Endometrial microvascular endothelial cells (primary cell): ENCODE data around the gene ROMO1. TPM values are rescaled to one million over a fixed set of nuclear protein-coding genes. Genes with fewer than 3 reads are reported as not detected.

Experiments
- in situ Hi-C: cut with HindIII; loops from 2 replicates; pipeline ENCODE4 v1.10.0; 2017; ENCODE audit warnings: low sequenced_read_pairs, low pct_unique_long_range_greater_than_20kb; ENCODE audit errors: inconsistent ontology term
- total RNA-seq: library from RNA; depleted of rRNA; stranded (reverse); fragments of >200 nt; gene quantifications from one replicate; pipeline ENCODE4 v1.2.3, GENCODE V29; 2015; ENCODE audit errors: inconsistent ontology term

Gene ROMO1
- total RNA-seq, 1 donor from 2014 or later = 520 TPM

DNA sequence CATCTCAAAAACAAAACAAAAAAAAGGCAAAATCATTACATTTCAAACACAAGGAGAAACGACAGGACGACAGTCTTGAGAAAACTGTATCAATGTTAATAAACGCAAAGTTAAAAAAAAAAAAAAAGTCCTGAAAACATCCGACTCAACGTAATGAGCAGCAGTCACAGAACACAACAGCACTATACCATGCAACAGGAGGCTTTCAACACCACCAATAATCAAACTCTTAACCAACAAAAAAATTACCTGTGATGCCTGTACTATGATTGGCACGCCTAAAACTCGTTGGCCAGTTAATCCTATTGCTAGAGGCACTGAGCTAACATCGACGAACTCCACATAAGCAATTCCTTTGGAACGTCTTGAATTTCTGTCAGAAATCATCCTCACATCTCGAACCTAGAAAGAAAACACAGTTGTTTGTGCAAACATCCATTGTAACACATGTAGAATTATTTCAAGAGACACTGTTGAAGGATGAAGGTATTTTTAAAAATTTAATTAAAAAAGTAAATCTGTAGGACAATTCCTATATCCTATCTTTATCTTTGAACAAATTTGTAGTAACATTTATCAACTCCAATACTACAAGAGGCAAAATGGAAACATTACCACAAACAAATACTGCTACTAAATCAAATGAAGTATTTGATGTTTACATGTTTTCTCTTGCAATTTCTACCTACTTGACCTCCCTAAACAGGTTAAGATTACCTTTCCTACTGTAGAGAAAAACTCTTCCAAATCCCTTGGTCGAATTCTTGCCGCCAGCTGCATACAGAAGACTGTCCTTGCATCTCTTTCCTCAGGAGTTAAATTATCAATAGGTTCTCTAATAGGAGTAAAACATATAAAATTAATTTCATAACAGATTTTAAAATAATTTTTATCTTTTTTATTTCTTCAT, 25.4 kb downstream of the ROMO1 start:
- in situ Hi-C loops = no loop called here

DNA sequence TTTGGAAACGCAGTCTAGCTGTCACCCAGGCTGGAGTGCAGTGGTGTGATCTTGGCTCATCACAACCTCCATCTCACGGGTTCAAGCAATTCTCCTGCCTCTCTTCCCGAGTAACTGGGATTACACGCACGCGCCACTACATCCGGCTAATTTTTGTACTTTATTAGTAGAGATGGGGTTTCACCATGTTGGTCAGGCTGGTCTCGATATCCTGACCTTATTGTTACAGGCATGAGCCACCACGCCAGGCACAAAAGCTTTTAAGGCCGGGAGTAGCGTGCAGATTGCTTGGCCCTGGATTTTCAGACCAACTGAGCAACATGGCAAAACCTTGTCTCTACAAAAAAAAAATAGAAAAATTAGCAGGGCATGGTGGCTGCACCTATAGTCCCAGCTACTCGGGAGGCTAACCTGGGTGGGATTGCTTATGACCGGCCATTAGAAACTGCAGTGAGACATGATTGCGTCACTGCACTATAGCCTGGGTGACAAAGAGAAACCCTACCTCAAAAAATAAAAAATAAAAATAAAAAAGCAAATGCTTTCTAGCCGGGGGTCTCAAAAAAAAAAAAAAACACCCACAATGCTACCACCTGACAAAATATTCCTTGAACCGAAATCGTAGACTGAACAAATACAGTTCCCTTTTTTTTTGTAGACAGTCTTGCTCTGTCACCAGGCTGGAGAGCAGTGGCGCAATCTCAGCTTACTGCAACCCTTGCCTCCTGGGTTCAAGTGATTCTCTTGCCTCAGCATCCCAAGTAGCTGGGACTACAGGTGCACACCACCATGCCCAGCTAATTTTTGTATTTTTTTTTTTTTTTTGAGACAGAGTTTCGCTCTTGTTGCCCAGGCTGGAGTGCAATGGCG, 27.9 kb downstream of the ROMO1 start:
- in situ Hi-C loops = no loop called here

DNA sequence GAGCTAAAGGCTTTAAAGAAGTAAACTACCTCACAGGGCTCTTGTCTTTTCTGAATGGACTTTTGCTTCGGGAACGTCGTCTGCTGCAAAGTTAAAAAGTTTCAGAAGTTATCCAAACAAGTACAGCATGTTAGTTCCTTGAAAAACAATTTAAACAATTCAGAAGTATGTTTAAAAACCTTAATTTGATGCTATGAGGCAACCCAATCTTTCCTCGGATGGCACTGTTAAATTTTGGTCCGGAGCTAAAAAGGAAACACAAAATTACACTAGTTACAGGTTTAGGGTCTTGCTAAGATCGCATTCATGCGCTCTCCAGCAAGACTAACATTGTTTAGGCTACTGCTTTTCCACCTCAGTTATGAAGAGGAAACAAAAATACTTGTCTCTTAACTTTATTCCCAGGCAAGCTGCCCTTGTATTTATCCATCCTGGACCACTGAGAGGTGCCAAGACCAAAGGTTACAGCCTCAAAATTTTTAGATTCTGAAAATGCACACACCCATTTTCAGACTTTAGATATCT, 30.1 kb downstream of the ROMO1 start:
- in situ Hi-C loops = no loop called here

DNA sequence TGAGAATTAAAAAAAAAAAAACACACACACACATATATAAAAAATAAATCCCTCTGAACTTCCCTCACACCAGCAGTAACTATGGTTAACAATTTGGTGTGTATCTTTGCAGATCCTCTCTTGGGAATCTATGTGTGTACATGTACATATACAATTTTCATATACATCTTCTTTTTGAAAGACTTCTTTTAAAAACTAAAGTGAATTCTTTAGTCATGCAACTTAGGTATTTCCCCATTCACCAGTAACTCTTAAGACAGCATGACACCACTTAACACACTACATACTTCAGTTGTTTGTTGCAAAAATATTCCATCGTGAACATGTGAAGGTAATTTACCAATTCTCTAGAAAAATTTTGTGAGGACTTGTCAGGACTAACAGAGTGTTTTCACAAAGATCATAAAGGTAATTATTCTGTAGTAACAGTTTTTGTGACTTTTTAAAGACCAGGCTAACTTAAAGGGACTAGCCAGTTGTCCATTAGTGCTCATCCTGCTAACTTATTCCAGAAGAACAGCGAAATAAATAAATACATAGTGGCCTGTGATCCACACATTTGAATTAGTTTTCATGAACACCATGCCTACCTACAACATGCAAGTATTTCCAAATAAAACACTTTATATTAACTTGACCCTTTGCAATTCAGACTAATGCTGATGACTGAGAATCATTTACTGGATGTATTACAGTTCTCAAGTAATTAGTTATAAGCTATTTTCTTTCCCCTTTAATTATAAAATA, 30.8 kb downstream of the ROMO1 start:
- in situ Hi-C loops = loop anchor here (10.0 kb wide), 1 partner anchor 155 kb away; no protein-coding TSS in a partner anchor

DNA sequence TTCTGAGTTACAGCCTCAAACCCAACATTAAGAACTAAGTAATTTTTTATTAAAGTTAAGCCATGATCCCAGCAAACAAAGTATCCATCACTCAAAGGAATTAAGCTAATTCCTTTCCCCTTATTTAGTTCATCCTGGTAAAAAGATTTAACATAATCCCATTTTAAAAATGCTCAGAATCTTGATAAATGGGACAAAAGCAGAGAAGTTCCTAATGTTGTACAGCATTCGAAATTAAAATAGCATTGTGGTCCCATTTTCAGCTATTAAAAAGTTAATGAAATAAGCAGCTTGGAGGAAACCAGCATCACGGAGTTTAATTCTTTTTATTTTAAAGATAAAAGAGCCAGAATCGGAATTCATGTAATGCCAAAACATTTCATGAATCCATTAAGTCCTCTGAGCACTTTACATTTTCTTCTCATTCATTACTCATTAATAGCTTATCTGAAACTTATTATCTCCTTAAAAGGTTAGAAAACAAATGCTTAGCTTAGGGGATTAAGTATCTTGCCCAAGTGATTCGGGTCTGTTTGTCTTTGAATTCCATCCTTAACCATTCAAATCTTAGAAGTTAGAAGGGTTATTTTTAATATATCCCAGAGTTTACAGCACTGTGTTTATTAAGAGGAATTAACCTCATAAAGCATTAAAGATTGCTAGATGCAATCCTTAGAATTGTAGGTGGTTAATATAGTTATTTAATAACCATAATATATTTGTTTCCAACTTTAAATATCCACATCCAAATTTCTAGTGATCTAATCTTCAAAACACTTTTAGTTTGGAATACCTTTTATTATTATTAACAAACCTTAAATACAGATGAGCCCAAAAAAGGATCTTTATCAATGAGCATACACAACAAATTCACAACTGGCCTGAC, 31.6 kb downstream of the ROMO1 start:
- in situ Hi-C loops = loop anchor here (10.0 kb wide), 1 partner anchor 154 kb away; no protein-coding TSS in a partner anchor

DNA sequence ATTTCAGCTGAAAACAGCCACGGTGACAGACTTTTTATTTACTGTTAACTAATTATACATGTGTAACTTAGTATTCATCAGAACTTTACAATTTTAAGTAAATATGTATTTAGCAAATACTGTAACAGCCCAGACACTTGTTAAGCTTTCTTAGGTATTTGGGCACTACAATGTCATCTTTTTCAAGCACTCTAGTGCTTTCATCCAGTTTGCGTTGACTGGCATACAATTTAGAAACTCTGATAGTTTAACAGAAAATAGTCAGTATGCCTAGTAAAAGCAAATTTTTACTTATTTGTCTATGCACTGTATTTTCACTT, 32.2 kb downstream of the ROMO1 start:
- in situ Hi-C loops = loop anchor here (10.0 kb wide), 1 partner anchor 153 kb away; no protein-coding TSS in a partner anchor

DNA sequence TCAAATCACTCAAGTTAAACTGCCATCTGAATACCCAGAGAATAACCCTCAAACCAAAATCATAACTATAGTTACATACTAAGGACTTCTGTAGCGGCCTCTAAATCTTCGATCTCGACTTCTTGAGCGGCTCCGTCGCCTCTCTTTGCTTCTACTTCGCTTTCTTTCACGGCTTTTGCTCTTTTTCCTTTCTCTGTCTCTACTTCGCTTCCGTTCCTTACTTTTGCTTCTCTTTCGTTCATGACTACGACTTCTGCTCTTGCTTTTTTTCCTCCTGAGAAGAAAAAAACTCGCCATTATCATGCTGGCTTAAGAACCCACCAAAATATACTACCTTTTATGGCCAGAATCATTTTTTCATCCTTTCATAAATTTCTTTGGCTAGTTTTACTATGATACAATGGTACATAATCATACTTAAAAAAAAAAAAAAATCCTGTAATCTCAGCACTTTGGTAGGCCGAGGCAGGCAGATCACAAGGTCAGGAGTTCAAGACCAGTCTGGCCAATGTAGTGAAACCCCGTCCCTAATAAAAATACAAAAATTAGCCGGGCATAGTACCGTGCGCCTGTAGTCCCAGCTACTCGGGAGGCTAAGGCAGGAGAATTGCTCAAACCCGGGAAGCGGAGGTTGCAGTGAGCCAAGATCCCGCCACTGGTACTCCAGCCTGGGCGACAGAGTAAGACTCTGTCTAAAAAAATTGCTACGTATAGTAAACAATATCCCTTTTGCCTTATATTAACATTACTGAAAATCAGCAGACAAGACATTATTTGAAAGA, 32.8 kb downstream of the ROMO1 start:
- in situ Hi-C loops = loop anchor here (10.0 kb wide), 1 partner anchor 153 kb away; no protein-coding TSS in a partner anchor

DNA sequence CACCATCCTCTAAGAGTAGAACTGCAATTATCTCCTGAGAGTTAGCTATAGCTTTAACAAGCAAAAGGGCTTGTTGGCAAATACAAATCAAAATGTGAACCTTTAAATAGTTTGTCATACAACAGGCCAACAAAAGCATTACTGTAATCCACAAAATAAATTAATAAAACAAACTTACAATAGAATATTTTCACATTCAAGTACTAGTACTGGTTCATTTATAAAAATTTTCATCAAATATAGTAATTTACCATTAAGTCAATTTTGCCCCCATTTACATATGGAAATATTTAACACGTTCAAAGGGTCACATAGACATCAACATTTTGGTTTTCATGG, 33.4 kb downstream of the ROMO1 start:
- in situ Hi-C loops = loop anchor here (10.0 kb wide), 1 partner anchor 152 kb away; no protein-coding TSS in a partner anchor

DNA sequence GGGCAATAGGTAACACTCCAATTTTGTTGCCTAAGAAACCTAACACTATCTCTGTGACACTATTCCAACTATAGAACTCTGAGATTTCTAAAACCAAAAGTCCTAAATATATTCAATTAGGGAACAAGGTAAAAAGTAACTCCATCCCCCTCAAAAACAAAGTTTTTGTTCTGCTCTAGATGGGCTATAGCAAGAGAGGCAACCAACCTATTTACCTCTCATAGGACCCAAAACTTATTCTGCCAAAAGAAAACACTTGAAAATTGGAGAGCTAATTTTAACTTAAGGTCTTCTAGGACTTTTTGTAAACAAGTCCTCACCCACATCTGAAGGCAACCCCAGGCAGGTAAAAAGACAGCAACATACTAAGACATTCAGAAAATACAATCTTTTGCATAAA, 35.2 kb downstream of the ROMO1 start:
- in situ Hi-C loops = loop anchor here (10.0 kb wide), 1 partner anchor 150 kb away; no protein-coding TSS in a partner anchor

DNA sequence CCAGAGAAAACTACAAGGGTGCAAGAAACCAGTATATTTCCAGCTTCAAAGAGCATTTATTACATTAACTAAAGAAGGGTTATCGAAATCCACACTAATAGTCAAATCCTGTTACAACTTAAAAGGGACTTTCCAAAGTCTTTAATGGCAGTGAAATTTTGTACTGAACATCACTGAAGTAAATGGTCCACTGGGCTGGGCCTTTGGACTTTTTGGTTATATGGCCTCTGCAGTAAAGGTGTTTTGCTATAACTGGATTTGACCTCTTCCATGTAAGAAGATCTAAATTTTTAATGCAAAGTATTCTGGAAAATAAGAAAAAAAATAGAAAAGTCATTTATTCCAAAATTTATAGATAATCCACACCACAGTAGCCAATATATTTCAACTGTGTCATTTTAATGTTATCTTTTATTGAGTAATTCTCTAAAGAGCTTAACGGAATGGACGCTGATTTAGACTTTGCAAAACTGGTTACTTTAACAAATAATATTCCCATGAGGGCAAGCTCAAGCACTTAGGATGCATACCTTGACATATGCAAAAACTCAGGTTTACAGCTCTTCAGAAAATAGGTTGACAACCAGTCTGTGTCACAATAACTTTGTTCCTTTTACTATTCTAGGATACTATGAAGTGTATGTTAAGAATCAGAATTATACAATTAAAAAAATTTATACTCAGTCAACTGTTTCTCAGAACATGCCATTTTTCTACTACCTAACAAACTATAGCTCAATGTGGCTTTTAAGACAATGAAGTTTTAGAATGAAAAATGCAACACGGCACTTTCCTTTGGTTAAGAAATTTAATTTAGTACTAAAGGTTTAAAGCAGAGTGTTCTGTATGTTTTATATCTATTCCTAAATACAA, 35.8 kb downstream of the ROMO1 start:
- in situ Hi-C loops = loop anchor here (10.0 kb wide), 1 partner anchor 150 kb away; no protein-coding TSS in a partner anchor

DNA sequence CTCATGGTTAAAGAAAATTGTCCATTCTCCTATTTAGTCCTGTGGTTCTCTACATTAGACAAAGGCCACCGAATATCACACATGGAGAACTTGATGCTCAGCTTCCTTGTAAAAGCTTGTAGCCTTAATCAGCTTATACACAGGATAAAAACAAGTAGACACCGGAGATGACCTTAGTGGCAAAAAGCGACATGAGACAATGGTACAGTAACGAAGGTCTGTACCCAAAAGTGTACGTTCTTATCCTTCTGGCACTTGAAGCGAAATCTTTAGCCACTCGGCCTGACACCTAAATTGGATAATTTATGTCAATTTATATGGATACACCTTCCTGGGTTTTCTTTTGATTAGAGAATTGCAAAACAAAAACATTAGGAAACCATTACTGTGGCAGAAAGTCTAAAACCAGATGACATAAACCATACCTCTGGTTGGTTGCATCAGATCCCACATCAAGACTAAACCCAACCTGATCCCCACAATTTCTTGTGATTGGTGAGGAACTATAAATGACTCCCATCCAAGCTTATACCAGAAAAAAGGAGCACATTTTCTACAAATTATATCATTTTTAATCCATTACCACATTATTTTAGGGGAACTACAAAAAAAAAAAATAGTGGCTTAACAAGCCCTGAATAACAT, 36.7 kb downstream of the ROMO1 start:
- in situ Hi-C loops = loop anchor here (10.0 kb wide), 1 partner anchor 149 kb away; no protein-coding TSS in a partner anchor

DNA sequence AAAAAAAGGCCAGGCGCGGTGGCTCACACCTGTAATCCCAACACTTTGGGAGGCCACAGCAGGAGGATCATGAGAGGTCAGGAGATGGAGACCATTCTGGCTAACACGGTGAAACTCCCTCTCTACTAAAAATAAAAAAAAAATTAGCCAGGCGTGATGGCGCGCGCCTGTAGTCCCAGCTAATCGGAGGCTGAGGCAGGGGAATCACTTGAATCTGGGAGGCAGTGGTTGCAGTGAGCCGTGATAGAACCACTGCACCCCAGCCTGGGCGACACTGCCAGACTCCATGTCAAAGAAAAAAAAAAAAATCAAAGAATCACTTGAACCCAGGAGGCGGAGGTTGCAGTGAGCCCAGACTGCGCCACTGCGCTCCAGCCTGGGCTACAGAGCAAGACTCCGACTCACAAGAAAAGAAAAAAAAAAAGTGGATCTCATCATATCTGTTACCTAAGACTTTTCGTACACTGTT, 38.7 kb downstream of the ROMO1 start:
- in situ Hi-C loops = loop anchor here (10.0 kb wide), 1 partner anchor 147 kb away; no protein-coding TSS in a partner anchor

DNA sequence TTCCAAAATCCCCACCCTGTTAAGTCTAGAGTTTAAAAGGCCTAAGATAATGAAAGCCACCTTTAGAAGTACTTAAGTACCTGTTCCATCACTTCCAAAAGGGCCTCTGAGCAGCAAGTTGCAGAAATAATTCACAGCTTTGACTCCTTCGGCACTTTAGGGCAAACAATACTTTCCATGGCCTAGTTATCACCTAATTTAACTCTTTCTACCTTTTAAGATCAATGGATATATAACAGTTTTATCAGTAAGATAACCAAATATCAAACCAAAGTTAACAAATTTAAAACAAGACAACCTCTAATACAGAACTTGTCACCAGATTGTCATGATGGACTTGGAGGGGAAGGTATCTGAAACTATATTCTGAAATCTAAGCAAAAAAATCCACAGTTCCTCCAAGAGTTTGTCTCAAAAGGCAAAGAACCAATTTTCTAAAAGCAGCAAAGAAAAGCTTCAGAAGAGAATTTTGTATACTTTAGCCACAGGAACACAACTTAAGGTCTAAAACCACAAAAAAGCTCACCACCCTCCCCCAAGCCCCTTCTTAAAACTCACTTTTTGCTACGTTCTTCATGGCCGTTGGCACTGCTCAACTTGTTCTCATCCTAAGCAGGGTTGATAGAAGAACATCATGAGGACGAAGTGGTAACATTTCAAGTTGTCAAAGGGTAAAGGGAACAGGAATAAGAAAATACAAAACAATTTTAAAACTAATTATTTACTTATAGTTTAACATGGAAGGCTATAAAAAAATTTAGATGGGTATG, 39.4 kb downstream of the ROMO1 start:
- in situ Hi-C loops = loop anchor here (10.0 kb wide), 1 partner anchor 146 kb away; no protein-coding TSS in a partner anchor

DNA sequence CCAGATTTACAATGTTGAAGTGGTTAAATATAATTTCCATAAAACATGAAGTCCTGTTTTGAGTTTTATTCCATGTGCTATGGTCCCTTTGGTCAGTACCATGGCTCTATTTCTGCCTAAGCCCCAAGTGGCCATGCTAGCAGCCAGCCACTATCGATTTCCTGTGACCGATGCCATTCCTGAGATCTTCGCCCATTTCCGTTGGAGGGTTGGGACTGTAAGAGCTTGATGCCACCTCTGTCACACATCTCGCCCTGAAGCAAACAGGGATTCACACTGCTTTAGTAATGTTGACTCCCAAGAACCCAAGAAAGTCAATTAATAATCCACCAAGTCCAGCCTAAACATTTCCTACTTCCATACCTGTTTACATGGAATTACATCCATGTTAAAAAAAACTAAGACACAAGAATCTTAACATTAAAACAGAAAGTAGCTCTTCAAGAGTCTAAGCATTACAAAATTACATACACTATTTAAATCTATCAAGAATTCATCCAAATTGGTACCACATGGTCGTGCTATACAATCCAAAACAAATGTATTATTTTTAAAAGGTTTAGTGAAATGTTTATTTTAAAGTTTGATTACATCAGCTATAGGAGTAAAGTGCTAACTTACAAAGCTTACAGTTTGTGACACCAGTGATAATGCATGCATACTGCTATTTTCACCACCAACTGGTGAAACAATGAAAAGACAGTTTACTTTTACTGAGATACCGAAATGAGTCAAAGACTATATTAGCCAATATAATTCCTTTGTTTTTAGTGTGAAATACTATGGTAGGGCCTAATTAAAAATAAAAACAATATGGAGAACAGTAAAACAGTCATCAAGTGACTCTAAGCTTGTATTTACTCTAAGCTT, 40.3 kb downstream of the ROMO1 start:
- in situ Hi-C loops = loop anchor here (10.0 kb wide), 1 partner anchor 145 kb away; no protein-coding TSS in a partner anchor
